Hindlimb muscle (tissue), 1 donor: ENCODE results near the gene TMEM41A. TPM values are rescaled to one million over a fixed set of nuclear protein-coding genes. Genes with fewer than 3 reads are reported as not detected.

Experiments used
- DNase-seq: peaks from one replicate; pipeline ENCODE4 v3.0.0-alpha.2; 2013
- polyA plus RNA-seq: library from polyadenylated mRNA; unstranded; fragments of 120-200 nt; gene quantifications from one replicate; pipeline ENCODE4 v1.2.1, GENCODE V29; 2013; ENCODE audit not compliant: insufficient read length

Gene TMEM41A
- polyA plus RNA-seq = 18.3 TPM

- peak; percentile 94 for DNase-seq
These were observed at the start of gene TMEM41A for GRCh38 chr3:185498503-185499396. TMEM41A (minus strand) TSS chr3:185499035; CDS start chr3:185498961, 74 bp downstream.

- peak; percentile 15 for DNase-seq
These were observed 41.9 kb upstream of the TMEM41A start for GRCh38 chr3:185540695-185541094.

GRCh38 chr3:185539934-185540333 is 41.1 kb upstream of the TMEM41A start:
- DNase-seq = no peak

GRCh38 chr3:185537369-185537970 is 38.6 kb upstream of the TMEM41A start:
- peak; percentile 10 for DNase-seq

GRCh38 chr3:185534511-185534910 is 35.7 kb upstream of the TMEM41A start:
- DNase-seq = no peak

GRCh38 chr3:185532901-185533300 is 34.1 kb upstream of the TMEM41A start:
- DNase-seq = no peak

- no peak for DNase-seq
These were observed 32.0 kb upstream of the TMEM41A start for GRCh38 chr3:185530856-185531255.

GRCh38 chr3:185528532-185528931 is 29.7 kb upstream of the TMEM41A start:
- DNase-seq = no peak

- no peak for DNase-seq
These were observed 28.5 kb upstream of the TMEM41A start for GRCh38 chr3:185527364-185527763.

GRCh38 chr3:185526349-185526951 is 27.6 kb upstream of the TMEM41A start:
- DNase-seq = no peak

- no peak for DNase-seq
These were observed 22.7 kb upstream of the TMEM41A start for GRCh38 chr3:185521349-185522138.

- no peak for DNase-seq
These were observed 20.2 kb upstream of the TMEM41A start for GRCh38 chr3:185519021-185519420.

- DNase-seq = no peak
These were observed 18.7 kb upstream of the TMEM41A start for GRCh38 chr3:185517387-185518130.

GRCh38 chr3:185511711-185512110 is 12.9 kb upstream of the TMEM41A start:
- DNase-seq = no peak

- DNase-seq = no peak
These were observed 9.6 kb upstream of the TMEM41A start for GRCh38 chr3:185508335-185508991.

- DNase-seq = no peak
These were observed 9.0 kb upstream of the TMEM41A start for GRCh38 chr3:185507883-185508282.

- DNase-seq = no peak
These were observed 5.8 kb upstream of the TMEM41A start for GRCh38 chr3:185504636-185505035.

- DNase-seq = no peak
These were observed 4.7 kb upstream of the TMEM41A start for GRCh38 chr3:185503521-185503920.

GRCh38 chr3:185502987-185503386 is 4.2 kb upstream of the TMEM41A start:
- DNase-seq = no peak

- no peak for DNase-seq
These were observed 8.6 kb downstream of the TMEM41A start for GRCh38 chr3:185490241-185490640.

GRCh38 chr3:185489462-185489861 is 9.4 kb downstream of the TMEM41A start:
- DNase-seq = no peak
